ENCODE data around the gene ABCF2. TPM values are rescaled to one million over a fixed set of nuclear protein-coding genes. Genes with fewer than 3 reads are reported as not detected.

ABCF2 gene
- polyA plus RNA-seq, 1 experiment, result 62.5 TPM

- no peak for TF ChIP-seq CTCF (IDR thresholded peaks at IDR 0.05; ENCODE audit: insufficient read depth, low read depth, low read length)
- ChIA-PET POLR2A (no interaction called here), CTCF (interaction anchor here (0.6 kb wide), 1 partner anchor 175 kb away, joined by 3 read pairs; no protein-coding TSS in a partner anchor)
- H3K27me3 ChIP-seq (ENCODE audit: control insufficient read depth, insufficient read depth, low read length), result peaks cover 25% of the 10 kb centered on the region
- no peak for DNase-seq (ENCODE audit: low read depth)
- H3K36me3 ChIP-seq (ENCODE audit: control insufficient read depth, insufficient read depth, low read length), result no peaks in the 10 kb centered on the region
- no peak overlapping the region for H3K4me3 ChIP-seq (ENCODE audit: low read depth, low read length)
Measured at GRCh38 chr7:151257990-151258389, 31.0 kb upstream of the ABCF2 start.

- Histone ChIP-seq H3K36me3 (ENCODE audit: control insufficient read depth, insufficient read depth, low read length) (no peaks in the 10 kb centered on the region), H3K27me3 (ENCODE audit: control insufficient read depth, insufficient read depth, low read length) (peaks cover 19% of the 10 kb centered on the region), H3K4me3 (ENCODE audit: low read depth, low read length) (no peak overlapping the region)
- ChIA-PET CTCF (interaction anchor here (1.4 kb wide), 1 partner anchor 11 kb away, joined by 6 read pairs; no protein-coding TSS in a partner anchor), POLR2A (no interaction called here)
- no peak for TF ChIP-seq CTCF (IDR thresholded peaks at IDR 0.05; ENCODE audit: insufficient read depth, low read depth, low read length)
- DNase-seq (ENCODE audit: low read depth), result no peak
Measured at GRCh38 chr7:151256410-151257045, 29.5 kb upstream of the ABCF2 start.

GRCh38 chr7:151255390-151255789, 28.4 kb upstream of the ABCF2 start:
- CTCF ChIA-PET, result interaction anchor here (0.7 to 1.4 kb wide), 3 partner anchors 11 to 60 kb away, joined by 3 to 6 read pairs (median 3); no protein-coding TSS in a partner anchor
- TF ChIP-seq CTCF (IDR thresholded peaks at IDR 0.05; ENCODE audit: insufficient read depth, low read depth, low read length), result no peak
- no peaks in the 10 kb centered on the region for H3K36me3 ChIP-seq (ENCODE audit: control insufficient read depth, insufficient read depth, low read length)
- no peak for DNase-seq (ENCODE audit: low read depth)
- no peak overlapping the region for H3K4me3 ChIP-seq (ENCODE audit: low read depth, low read length)
- POLR2A ChIA-PET, result no interaction called here
- peaks cover 11% of the 10 kb centered on the region for H3K27me3 ChIP-seq (ENCODE audit: control insufficient read depth, insufficient read depth, low read length)

GRCh38 chr7:151254851-151255250, 27.8 kb upstream of the ABCF2 start:
- DNase-seq (ENCODE audit: low read depth), result no peak
- Histone ChIP-seq H3K27me3 (ENCODE audit: control insufficient read depth, insufficient read depth, low read length) (peaks cover 11% of the 10 kb centered on the region), H3K4me3 (ENCODE audit: low read depth, low read length) (no peak overlapping the region), H3K36me3 (ENCODE audit: control insufficient read depth, insufficient read depth, low read length) (no peaks in the 10 kb centered on the region)
- no peak for TF ChIP-seq CTCF (IDR thresholded peaks at IDR 0.05; ENCODE audit: insufficient read depth, low read depth, low read length)
- ChIA-PET POLR2A (no interaction called here), CTCF (interaction anchor here (1.0 to 1.2 kb wide), 2 partner anchors 10 to 18 kb away, joined by 3 read pairs; no protein-coding TSS in a partner anchor)

GRCh38 chr7:151254316-151254715, 27.3 kb upstream of the ABCF2 start:
- H3K4me3 ChIP-seq (ENCODE audit: low read depth, low read length), result no peak overlapping the region
- TF ChIP-seq CTCF (IDR thresholded peaks at IDR 0.05; ENCODE audit: insufficient read depth, low read depth, low read length), result no peak
- ChIA-PET POLR2A (no interaction called here), CTCF (interaction anchor here (1.0 kb wide), 1 partner anchor 19 kb away, joined by 3 read pairs; no protein-coding TSS in a partner anchor)
- peaks cover 11% of the 10 kb centered on the region for H3K27me3 ChIP-seq (ENCODE audit: control insufficient read depth, insufficient read depth, low read length)
- no peak for DNase-seq (ENCODE audit: low read depth)
- no peaks in the 10 kb centered on the region for H3K36me3 ChIP-seq (ENCODE audit: control insufficient read depth, insufficient read depth, low read length)

Data from BJ (cell line).